Fibroblast of pulmonary artery (primary cell): ENCODE data around the gene ZDHHC11B.

Experiments used
- DNase-seq: peaks from one replicate; pipeline ENCODE4 v3.0.0-alpha.2; 2010; ENCODE audit warnings: low read depth
- H3K4me3 ChIP-seq: replicated peaks from 2 replicates; pipeline ENCODE4 v1.5.1; 2011; ENCODE audit warnings: low read depth, mild to moderate bottlenecking, control low read depth, low read length, moderate library complexity
- TF ChIP-seq, protein P1 (sequence below): IDR thresholded peaks from 2 replicates; pipeline ENCODE4 v1.5.1; 2011; ENCODE audit warnings: mild to moderate bottlenecking, control low read depth, low read length, inconsistent platforms; ENCODE audit errors: missing control alignments

The ZDHHC11B gene

DNA sequence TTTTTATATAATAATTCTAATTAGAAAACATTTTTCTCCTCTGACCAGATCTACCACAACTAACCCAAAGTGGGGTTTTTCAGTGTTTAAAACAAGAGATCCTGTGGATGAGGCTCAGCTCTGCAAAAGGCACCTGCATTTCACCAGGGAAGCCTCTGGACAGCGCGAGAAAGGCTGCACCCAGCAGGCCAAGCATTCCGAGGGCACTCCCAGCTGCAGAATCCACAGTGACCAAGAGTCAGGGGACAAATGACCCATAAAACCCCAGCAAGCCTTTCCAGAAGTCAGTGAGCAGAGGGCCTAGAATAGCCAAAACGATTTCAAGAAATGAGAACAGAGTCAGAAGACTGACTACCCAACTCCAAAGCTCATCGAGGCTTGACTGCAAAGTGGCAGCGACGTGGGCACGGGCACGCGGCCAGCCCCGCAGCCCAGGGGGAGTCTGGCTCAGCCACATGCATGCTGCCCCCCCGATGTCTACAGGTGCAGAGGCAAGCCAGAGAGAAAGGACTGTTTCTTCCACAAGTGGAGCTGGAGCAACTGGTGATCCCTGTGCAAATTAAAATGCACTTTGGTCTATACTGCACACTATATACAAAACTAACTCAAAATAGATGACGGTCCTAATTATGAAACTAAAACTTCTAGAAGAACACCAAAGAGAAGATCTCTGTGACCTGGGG lies 117.6 kb downstream of the ZDHHC11B start:
- TF ChIP-seq, protein P1, sequence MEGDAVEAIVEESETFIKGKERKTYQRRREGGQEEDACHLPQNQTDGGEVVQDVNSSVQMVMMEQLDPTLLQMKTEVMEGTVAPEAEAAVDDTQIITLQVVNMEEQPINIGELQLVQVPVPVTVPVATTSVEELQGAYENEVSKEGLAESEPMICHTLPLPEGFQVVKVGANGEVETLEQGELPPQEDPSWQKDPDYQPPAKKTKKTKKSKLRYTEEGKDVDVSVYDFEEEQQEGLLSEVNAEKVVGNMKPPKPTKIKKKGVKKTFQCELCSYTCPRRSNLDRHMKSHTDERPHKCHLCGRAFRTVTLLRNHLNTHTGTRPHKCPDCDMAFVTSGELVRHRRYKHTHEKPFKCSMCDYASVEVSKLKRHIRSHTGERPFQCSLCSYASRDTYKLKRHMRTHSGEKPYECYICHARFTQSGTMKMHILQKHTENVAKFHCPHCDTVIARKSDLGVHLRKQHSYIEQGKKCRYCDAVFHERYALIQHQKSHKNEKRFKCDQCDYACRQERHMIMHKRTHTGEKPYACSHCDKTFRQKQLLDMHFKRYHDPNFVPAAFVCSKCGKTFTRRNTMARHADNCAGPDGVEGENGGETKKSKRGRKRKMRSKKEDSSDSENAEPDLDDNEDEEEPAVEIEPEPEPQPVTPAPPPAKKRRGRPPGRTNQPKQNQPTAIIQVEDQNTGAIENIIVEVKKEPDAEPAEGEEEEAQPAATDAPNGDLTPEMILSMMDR = no peak
- no peak for DNase-seq

DNA sequence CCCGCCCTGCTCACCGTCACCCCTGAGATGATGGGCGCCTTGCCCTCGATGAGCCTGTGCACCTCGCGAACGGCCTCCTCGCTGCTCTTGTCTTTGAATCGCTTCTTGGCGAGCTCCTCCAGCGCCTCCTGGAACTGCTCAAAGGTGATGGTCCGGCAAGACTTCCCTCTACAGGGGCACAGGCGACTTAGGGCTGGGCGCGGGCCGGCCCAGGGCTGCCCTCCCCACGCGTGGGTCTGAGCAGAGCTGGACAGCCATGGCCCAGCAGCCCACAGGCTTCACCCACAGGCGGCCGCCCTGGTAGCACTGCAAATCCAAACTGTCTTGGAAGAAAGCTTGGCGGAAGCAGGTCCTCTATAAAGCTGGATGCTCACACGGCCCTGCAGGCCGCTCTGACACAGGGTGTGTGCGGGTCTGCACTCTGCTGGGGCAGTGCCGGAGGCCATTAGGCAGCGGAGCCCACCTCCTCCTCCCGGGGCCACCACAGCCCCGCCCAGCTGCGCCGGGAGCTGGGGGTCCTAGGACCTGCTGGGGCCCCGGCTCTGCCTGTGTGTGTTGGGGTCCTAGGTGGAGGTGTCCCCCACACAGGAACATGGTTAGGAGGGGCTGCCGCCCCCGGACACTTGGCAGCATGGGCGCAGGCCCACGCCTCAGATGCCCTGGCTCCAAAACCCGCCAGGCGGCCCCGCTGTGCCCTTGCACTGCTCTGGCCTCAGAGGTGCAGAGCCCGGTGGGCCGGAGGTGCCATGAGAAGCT lies 118.4 kb downstream of the ZDHHC11B start:
- TF ChIP-seq, protein P1 = no peak
- DNase-seq = no peak
- H3K4me3 ChIP-seq = no peak overlapping the region

More for the DNA sequence above, 117.6 kb downstream of the ZDHHC11B start:
- H3K4me3 ChIP-seq = no peak overlapping the region

DNA sequence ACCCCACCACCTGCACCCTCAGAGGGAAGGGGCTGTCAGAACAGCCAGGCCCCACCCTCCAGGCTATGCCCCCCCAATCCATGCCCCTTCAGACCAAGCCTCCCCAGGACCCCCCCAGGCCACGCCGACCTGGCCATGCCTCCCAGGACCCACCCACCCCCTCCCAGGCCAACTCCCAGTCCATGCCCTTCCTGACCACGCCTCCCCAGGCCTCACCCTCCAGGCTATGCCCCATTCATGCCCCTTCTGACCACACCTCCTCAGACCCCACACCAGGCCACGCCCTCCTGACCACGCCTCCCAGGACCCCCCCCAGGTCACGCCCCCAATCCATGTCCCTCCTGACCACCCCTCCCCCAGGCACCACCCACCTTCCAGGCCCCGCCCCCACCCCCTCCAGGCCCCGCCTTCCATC lies 119.0 kb downstream of the ZDHHC11B start:
- TF ChIP-seq, protein P1 = no peak
- no peak overlapping the region for H3K4me3 ChIP-seq
- no peak for DNase-seq

DNA sequence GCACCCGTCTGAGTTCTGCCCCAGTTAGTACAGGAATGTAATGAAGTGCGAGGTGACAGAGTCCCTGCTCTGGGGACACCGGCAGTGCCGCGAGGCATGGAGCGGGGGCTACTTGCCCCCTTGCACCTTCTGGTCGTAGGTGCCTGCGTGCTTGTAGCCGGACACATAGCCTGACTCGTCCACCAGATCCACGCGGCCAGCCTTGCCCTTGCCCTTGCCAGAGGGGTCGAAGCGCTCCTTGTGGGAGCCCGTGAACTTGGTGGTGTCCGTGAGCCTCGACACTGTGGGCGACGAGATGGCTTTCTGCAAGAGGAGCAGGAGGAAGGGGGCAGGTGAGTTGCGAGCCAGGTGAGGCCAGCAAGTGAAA lies 119.6 kb downstream of the ZDHHC11B start:
- TF ChIP-seq, protein P1 = no peak
- no peak for DNase-seq
- no peak overlapping the region for H3K4me3 ChIP-seq

DNA sequence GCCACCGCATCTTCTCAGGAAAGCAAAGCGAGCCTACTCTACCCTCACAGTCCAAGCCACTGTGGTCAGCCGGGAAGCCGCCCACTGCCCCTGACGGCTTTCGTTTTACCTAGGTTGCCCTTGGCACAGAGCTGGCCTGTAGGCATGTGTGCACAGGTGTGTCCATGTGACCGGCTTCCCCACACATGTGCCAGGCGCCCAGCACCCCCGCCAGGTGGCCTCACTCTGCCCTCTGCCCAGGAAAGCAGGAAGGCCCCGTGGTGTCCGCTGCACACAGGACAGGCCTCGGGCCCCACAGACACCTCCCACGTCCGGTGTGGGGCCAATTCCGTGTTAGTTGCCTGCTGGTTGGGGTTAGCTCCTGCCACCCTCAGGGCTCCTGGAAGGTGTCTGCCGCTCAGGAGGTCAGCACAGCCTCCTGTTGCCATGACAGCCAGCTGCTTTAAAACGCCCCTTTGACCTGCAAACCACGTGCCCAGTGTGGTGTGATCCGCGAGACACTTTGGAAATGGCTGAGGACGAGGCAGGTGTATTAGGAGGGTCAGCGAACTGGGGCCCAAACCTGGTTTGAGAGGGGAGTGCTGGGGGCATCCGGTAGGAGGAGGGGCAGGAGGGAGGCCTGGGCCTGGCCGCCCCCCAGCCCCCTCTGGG lies 120.1 kb downstream of the ZDHHC11B start:
- H3K4me3 ChIP-seq = no peak overlapping the region
- TF ChIP-seq, protein P1 = no peak
- DNase-seq = no peak

DNA sequence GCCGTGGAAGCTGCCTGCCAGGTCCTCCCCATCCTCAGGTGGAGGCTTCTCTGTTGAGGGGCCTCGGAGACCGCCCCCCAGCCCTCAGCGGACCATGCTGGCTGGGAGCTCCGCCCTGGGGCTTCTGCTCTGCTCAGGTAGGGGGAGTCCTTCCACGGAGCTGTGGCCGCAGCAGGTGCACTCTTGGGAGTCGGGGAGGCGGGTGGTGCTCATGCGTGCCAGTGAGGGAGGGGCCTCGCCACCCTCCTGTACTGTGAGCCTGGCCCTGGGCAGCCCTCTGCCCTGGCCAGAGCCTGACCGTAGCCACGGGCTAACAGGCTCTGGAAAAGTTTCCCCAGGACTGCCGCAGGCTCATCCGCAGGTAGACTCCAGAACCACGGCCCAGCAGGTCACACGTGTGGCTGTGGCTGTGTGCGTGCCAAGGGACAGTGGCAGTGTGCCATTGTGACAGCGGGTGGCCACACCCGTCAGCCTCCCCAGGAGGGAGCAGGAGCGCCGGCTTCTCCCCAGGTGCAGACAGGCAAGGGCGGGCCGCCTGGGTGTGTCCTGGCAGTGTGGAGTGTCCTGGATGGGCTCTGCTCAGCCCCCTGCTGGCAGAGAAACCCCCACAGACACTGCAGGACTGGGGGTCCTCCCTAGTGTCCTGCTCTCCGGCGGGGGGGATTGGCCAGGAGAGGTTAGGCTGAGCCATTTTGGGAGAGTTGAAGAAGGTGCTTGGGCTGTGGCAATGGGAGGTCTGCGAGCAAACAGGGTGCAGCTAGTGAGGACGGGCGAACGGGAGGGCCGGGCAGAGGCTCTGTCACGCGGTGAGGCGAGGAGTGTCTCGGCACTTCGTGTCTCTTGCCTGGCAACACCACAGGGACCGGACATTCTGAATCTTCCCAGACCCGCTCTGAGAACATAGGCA lies 120.8 kb downstream of the ZDHHC11B start:
- DNase-seq = no peak
- TF ChIP-seq, protein P1 = no peak
- no peak overlapping the region for H3K4me3 ChIP-seq
